ENCODE measurements around the gene SPRR2B. TPM values are rescaled to one million over a fixed set of nuclear protein-coding genes. Genes with fewer than 3 reads are reported as not detected.
"Not testable (repeated sequence)": the region's sequence is repeated elsewhere in the genome, so short reads cannot be mapped to it uniquely, and the experiment has no call there.

Gene SPRR2B
- total RNA-seq, 1 experiment from 2014 or later: not detected

DNA sequence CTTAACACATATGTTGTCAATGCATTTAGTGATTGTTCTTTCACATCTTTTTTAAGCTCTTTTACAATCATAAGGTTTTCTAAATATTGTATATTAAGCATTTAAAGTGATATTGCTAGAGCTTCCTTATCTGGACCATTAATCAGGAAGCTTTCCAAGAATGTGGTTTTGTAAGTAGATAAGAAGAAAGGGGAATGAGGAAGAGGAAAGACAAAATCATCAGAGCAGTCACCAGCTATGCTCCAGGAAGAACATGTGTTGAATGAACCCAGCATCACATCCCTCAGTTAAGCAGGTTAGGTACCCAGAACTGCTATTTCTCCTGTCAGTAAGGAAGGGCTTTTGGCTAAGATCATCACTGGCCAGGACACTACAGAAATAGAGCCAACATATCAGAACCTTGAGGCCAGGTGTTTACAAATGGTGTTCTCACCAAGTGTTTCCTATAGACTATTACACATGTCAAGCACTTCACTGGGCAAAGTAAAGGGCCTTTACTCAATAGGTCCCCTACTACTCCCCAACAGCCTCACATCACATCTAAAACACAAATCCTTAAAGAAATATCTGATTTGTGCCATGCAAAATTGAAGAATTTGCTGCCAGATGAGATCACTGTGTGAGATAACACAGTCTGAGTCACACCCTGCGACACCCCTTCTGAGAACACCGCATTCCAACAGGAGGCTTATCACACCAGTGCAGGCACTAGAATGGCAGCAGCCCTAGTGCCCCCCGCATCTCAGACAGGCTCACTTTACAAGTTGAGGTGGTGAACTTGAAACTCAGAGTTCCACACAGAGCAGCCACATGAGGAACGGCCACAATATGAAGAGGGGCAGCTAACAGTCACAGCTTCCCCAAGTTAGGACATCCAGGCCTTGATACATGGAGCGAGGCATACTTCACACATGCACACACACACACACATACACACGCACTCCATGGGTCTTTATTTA, 12.3 kb downstream of the SPRR2B start:
- TF ChIP-seq CTCF (conservative IDR thresholded peaks at IDR 0.05; ENCODE audit: low read depth, low read length): no peak
- no peak for TF ChIP-seq EZH2 (IDR thresholded peaks at IDR 0.05; ENCODE audit: borderline replicate concordance, low read depth, low read length, poor library complexity, severe bottlenecking)
- no peaks in the 10 kb centered on the region for H3K36me3 ChIP-seq (ENCODE audit: insufficient read depth, low read length, poor library complexity, severe bottlenecking)
- ChIA-PET CTCF (no interaction called here), POLR2A (ENCODE audit: low non-redundant PET) (no interaction called here)
- peaks cover 70% of the 10 kb centered on the region for H3K27me3 ChIP-seq (replicated peaks; ENCODE audit: insufficient read depth, low read depth, low read length, poor library complexity)
- no peak overlapping the region for H3K27ac ChIP-seq (ENCODE audit: low read depth, low read length, poor library complexity, severe bottlenecking)
- no peak overlapping the region for H3K4me3 ChIP-seq (ENCODE audit: low read depth, low read length, poor library complexity, severe bottlenecking)
- intact Hi-C loops (cut with micrococcal nuclease; ENCODE audit: unreplicated experiment): loop anchor here (10.0 kb wide), 1 partner anchor 184 kb away; the partner anchor contains the start of gene SMCP
- BruUV-seq (replicated peaks): no TSS peak
- no peak for DNase-seq (ENCODE audit: low spot score)
- H3K4me1 ChIP-seq (ENCODE audit: insufficient read depth, low read length, poor library complexity, severe bottlenecking): no peaks in the 10 kb centered on the region
- no peaks in the 10 kb centered on the region for H3K9me3 ChIP-seq (ENCODE audit: low read depth, low read length, poor library complexity, severe bottlenecking)

DNA sequence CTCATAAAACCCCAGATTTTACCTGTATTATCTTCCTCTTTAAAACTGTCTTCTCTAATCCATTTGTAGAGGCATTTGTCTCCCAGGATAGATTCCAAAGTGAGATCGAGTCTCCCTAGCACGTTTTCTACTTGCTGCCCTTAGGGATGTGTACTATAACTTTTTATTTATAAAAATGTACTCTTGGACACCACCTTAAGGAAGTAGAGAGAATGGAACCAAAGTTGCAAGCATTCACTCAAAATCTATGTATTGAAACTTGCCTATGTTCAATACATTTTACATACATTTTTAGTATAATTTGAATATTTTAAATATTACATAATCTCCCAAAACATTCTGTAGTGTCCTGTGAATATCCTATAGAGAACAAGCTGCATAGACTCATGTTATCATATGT, 13.3 kb downstream of the SPRR2B start:
- intact Hi-C loops (cut with micrococcal nuclease; ENCODE audit: unreplicated experiment): loop anchor here (10.0 kb wide), 1 partner anchor 183 kb away; the partner anchor contains the start of gene SMCP
- no peaks in the 10 kb centered on the region for H3K4me1 ChIP-seq (ENCODE audit: insufficient read depth, low read length, poor library complexity, severe bottlenecking)
- no peak for DNase-seq (ENCODE audit: low spot score)
- H3K4me3 ChIP-seq (ENCODE audit: low read depth, low read length, poor library complexity, severe bottlenecking): no peak overlapping the region
- H3K27me3 ChIP-seq (replicated peaks; ENCODE audit: insufficient read depth, low read depth, low read length, poor library complexity): peaks cover 68% of the 10 kb centered on the region
- no peak overlapping the region for H3K27ac ChIP-seq (ENCODE audit: low read depth, low read length, poor library complexity, severe bottlenecking)
- no peaks in the 10 kb centered on the region for H3K9me3 ChIP-seq (ENCODE audit: low read depth, low read length, poor library complexity, severe bottlenecking)
- H3K36me3 ChIP-seq (ENCODE audit: insufficient read depth, low read length, poor library complexity, severe bottlenecking): no peaks in the 10 kb centered on the region
- TF ChIP-seq EZH2 (IDR thresholded peaks at IDR 0.05; ENCODE audit: borderline replicate concordance, low read depth, low read length, poor library complexity, severe bottlenecking) (no peak), CTCF (conservative IDR thresholded peaks at IDR 0.05; ENCODE audit: low read depth, low read length) (no peak)
- ChIA-PET POLR2A (ENCODE audit: low non-redundant PET) (no interaction called here), CTCF (no interaction called here)
- BruUV-seq (replicated peaks): no TSS peak

GRCh38 chr1:153057375-153057774, 14.0 kb downstream of the SPRR2B start, which contains the start of gene SPRR2A:
Gene SPRR2A (minus strand): TSS chr1:153057512. CDS start chr1:153056735, 777 bp downstream.
- TF ChIP-seq EZH2 (IDR thresholded peaks at IDR 0.05; ENCODE audit: borderline replicate concordance, low read depth, low read length, poor library complexity, severe bottlenecking): no peak
- TF ChIP-seq CTCF (conservative IDR thresholded peaks at IDR 0.05; ENCODE audit: low read depth, low read length): no peak
- H3K27ac ChIP-seq (ENCODE audit: low read depth, low read length, poor library complexity, severe bottlenecking): no peak within 1 kb of the TSS
- no peaks in the 10 kb centered on the region for H3K4me1 ChIP-seq (ENCODE audit: insufficient read depth, low read length, poor library complexity, severe bottlenecking)
- CTCF ChIA-PET: no interaction called here
- no peaks in the 10 kb centered on the region for H3K36me3 ChIP-seq (ENCODE audit: insufficient read depth, low read length, poor library complexity, severe bottlenecking)
- no peak for DNase-seq (ENCODE audit: low spot score)
- H3K27me3 ChIP-seq (replicated peaks; ENCODE audit: insufficient read depth, low read depth, low read length, poor library complexity): peaks cover 65% of the 10 kb centered on the region
- intact Hi-C loops (cut with micrococcal nuclease; ENCODE audit: unreplicated experiment): loop anchor here (10.0 kb wide), 1 partner anchor 183 kb away; the partner anchor contains the start of gene SMCP
- no peak within 1 kb of the TSS for H3K4me3 ChIP-seq (ENCODE audit: low read depth, low read length, poor library complexity, severe bottlenecking)
- no peaks in the 10 kb centered on the region for H3K9me3 ChIP-seq (ENCODE audit: low read depth, low read length, poor library complexity, severe bottlenecking)
- BruUV-seq (replicated peaks): no TSS peak
- POLR2A ChIA-PET (ENCODE audit: low non-redundant PET): no interaction called here

- H3K9me3 ChIP-seq (ENCODE audit: low read depth, low read length, poor library complexity, severe bottlenecking); H3K27ac ChIP-seq (ENCODE audit: low read depth, low read length, poor library complexity, severe bottlenecking); CTCF ChIA-PET; H3K36me3 ChIP-seq (ENCODE audit: insufficient read depth, low read length, poor library complexity, severe bottlenecking); BruUV-seq (replicated peaks); DNase-seq (ENCODE audit: low spot score); H3K4me1 ChIP-seq (ENCODE audit: insufficient read depth, low read length, poor library complexity, severe bottlenecking); H3K4me3 ChIP-seq (ENCODE audit: low read depth, low read length, poor library complexity, severe bottlenecking); POLR2A ChIA-PET (ENCODE audit: low non-redundant PET): not testable (repeated sequence)
- intact Hi-C loops (cut with micrococcal nuclease; ENCODE audit: unreplicated experiment): loop anchor here (10.0 kb wide), 1 partner anchor 181 kb away; the partner anchor contains the start of gene SMCP
- peaks cover 53% of the 10 kb centered on the region for H3K27me3 ChIP-seq (replicated peaks; ENCODE audit: insufficient read depth, low read depth, low read length, poor library complexity)
These were observed 15.3 kb downstream of the SPRR2B start for GRCh38 chr1:153056111-153056510.

Data from A673 (cell line).